GM18505 (cell line): ENCODE measurements around the gene TENT4A.
A peak's percentile ranks its signal among the peaks of the same experiment; 100 is the strongest.

ENCODE experiments used
- ATAC-seq: cut with Tn5 transposase; IDR thresholded peaks from one replicate; pipeline ENCODE4 v1.9.1; 2021; ENCODE audit not compliant: unreplicated experiment
- POLR2A ChIP-seq: IDR thresholded peaks from 4 replicates; pipeline ENCODE4 v1.6.1; 2011; ENCODE audit warnings: borderline replicate concordance; ENCODE audit not compliant: insufficient read depth, insufficient read length; ENCODE audit errors: extremely low read depth

TENT4A gene

GRCh38 chr5:6717687-6718086 lies 4.5 kb downstream of the TENT4A start:
- ATAC-seq = no peak
- no peak for TF ChIP-seq POLR2A

DNA sequence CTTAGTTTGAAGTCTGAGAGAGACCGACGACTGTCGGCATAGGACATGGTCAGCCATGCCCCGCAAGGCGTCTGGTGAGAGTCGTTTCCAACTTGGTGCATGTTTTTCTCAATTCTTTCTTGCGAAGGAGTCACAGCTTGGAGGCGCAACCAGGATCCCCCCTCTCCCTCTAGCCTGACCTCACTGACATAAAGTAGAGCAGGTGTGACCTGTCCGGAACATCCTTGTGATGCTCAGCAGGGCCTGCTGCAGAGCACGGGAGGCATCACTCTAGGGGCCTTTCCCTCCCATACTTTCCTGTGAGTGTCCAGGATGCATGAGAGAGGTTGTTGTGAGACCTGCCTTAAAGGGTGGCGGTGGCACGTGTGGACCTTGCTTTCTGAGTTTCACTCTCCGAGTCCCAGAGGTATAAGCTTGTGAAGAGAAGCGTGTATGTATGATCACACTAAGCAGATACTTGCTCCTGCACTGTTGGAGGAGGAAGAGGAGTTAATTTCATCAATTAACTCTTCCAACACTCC lies 5.0 kb downstream of the TENT4A start:
- no peak for TF ChIP-seq POLR2A
- ATAC-seq = no peak

DNA sequence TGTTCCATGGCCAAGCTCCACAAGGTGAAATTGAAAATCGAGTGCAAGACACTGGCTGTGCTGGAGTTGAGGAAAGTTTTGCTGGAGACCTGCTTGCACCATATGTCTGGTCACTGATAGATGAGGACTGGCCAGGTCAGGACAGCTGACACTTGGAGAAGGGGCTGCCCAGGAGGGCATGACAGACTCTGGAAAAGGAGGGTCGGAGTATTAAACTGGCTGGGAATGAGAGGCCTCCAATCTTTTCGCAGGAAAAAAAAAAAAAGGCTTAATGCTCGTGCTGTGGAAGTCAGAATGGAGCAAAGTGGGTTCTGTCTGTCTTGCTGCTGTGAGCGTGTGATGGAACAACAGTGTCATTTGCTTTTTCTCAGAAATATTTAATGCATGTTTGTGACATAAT lies 5.5 kb downstream of the TENT4A start:
- no peak for TF ChIP-seq POLR2A
- no peak for ATAC-seq

DNA sequence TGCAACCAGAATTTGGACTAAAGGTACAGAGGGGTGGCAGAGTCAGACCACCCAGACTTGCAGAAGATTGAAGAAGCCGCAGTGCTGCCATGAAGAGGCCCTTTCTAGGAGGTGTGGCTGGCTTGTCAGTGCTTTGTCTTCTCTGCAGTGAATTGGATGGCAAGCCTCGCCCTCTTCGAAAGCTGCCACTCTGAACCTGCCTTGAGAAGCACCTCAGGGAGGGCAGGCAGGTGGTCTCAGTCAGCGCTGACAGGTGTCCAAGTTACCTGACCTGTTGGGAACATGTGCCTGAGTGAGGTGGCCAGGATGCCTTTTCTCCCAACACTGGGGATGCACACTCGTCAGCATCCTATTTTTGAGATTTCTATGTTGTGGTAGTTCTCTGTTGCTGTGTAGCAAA lies 6.2 kb downstream of the TENT4A start:
- no peak for TF ChIP-seq POLR2A
- no peak for ATAC-seq

DNA sequence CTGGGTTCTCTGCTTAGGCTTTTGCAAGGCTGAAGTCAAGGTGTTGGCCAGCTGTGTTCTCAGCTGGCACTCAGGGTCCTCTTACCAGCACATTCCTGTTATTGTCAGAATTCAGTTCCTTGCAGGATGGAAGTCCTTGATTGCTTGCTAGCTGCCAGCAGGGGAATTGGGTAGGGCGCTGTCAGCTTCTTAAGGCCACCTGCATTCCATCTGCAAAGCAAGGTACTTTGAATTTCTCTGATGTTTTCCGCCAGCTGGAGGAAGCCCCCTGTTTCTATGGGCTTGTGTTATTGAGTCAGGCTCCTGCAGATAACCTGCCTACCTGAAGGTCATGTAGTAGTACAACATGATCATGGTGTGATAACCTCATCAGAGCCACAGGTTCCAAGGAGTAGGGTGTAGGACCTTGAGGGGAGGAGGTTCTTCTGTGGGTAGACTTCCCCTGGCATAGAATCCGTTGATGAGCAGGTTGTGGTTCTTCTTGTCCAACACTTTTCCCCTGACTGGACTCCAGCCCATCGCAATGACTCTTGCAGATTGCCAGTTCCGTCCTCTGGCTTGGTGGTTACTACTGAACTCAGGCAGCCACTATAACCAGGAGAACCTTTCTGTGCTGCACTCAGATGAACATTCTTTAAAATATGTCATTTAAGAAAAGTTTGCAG lies 6.8 kb downstream of the TENT4A start:
- ATAC-seq = no peak
- TF ChIP-seq POLR2A = no peak

DNA sequence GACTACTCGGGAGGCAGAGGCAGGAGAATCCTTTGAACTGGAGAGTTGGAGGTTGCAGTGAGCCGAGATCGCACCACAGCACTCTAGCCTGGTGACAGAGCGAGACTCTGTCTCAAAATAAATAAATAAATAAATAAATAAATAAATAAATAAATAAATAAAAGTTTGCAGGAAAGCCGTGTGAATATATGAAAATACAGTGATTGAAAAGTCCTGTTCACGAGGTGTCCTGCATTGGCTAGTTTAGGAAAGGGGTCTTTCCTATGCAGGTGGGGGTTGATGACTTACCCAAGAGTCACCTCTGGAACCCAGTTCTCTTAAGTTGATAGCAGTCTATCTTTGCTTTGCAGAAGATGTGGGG lies 7.3 kb downstream of the TENT4A start:
- no peak for ATAC-seq

GRCh38 chr5:6721442-6721841 lies 8.2 kb downstream of the TENT4A start:
- no peak for ATAC-seq
- TF ChIP-seq POLR2A = no peak

More for the DNA sequence above, 7.3 kb downstream of the TENT4A start:
- no peak for TF ChIP-seq POLR2A

GRCh38 chr5:6722015-6722414 lies 8.8 kb downstream of the TENT4A start:
- ATAC-seq = peak; percentile 64

GRCh38 chr5:6723122-6723815 lies 10.0 kb downstream of the TENT4A start:
- no peak for TF ChIP-seq POLR2A
- ATAC-seq = no peak

More at GRCh38 chr5:6722015-6722414, 8.8 kb downstream of the TENT4A start:
- TF ChIP-seq POLR2A = no peak

DNA sequence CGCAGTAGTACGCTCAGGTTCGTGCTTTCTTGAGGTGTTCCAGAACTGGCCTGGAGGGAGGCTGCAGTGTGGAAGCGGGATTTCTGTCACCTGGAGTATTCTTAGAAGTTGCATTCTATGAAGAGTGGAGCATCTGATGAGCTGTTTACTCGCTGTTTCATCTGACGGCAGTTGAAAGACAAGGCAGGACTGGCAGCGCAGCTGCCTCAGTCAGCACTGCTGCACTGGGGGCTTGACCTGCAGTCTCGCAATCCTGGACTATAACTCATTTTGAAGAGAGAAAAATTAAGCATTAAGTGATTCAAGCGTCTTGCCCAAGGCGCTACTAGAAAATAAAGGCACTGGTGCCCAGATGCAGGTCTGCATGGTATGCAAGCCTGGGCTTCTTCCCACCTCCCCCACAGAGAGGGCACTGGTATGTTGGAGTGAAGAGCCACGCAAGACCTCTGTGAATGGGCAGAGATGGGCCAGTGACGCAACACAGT lies 10.6 kb downstream of the TENT4A start:
- no peak for TF ChIP-seq POLR2A
- no peak for ATAC-seq

GRCh38 chr5:6724321-6724929 lies 11.2 kb downstream of the TENT4A start:
- no peak for ATAC-seq
- no peak for TF ChIP-seq POLR2A

DNA sequence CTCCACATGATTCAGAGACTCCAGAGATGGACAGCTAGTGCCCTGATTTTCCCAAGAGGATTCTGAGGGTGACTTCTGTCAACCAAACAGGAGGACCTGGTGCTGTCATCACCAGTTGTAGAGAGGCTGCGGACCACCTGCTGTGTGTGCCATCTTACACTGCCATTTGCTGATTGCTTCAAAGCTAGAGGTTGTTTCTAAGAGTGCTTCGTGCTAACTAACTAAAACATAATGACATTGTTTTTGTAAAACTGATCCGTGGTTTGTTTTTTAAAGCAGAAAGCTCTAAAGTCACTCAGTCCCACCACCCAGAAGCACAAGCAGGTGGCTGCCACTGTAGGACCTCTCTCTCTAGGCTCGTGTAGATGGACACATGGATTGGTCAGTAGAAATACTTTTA lies 12.2 kb downstream of the TENT4A start:
- no peak for ATAC-seq
- no peak for TF ChIP-seq POLR2A

GRCh38 chr5:6726006-6726405 lies 12.8 kb downstream of the TENT4A start:
- no peak for ATAC-seq
- no peak for TF ChIP-seq POLR2A

- no peak for ATAC-seq
- no peak for TF ChIP-seq POLR2A
Measured at GRCh38 chr5:6727231-6727630, 14.0 kb downstream of the TENT4A start.
